ENCODE data around the gene TBX21.

TBX21 gene

DNA sequence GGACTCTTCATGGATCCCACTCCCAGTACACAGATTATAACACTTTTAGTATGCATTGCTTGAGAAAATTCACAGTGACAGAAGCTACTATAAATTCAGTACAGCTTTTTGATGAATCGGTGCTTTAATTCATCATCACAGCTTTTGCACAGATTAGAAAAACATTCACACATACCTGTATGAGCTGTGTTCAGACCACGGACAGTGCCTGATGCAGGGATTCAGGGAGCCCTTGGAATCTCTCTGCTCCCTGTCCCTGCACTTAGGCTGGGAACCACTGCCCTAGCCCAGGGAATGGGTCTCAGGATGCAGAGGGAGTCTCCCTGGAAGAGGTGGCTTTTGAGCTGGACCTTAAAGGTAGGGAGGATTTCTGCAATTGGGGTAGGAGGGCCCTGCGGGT lies 25.2 kb upstream of the TBX21 start:
- Histone ChIP-seq H4K20me1 (ENCODE audit: insufficient read depth, low read length) (no peaks in the 10 kb centered on the region), H3K27ac (ENCODE audit: low read length) (no peak overlapping the region), H3F3A (ENCODE audit: insufficient read depth, low read length) (no peaks in the 10 kb centered on the region), H2AFZ (ENCODE audit: low read length) (no peak overlapping the region), H3K4me3 (ENCODE audit: low read length) (no peak overlapping the region), H3K4me2 (ENCODE audit: low read depth, low read length) (no peak overlapping the region), H3K9ac (ENCODE audit: low read length) (no peak overlapping the region), H3K9me2 (replicated peaks; ENCODE audit: insufficient read depth, low read length) (no peaks in the 10 kb centered on the region), H3K4me1 (ENCODE audit: low read length) (peaks cover 15% of the 10 kb centered on the region), H3K9me3 (replicated peaks; ENCODE audit: insufficient read depth, low read length) (no peaks in the 10 kb centered on the region), H3K27me3 (replicated peaks; ENCODE audit: insufficient read depth, low read length) (peaks cover 31% of the 10 kb centered on the region), H3K36me3 (replicated peaks; ENCODE audit: insufficient read depth, low read length) (no peaks in the 10 kb centered on the region), H3K79me2 (ENCODE audit: low read length) (no peaks in the 10 kb centered on the region)
- DNase-seq, result no peak
- TF ChIP-seq EZH2 (optimal IDR thresholded peaks at IDR 0.05; ENCODE audit: low read depth, low read length) (no peak), EZH2phosphoT487 (IDR thresholded peaks at IDR 0.05; ENCODE audit: low read length) (no peak)
- TF ChIP-seq, protein P1, sequence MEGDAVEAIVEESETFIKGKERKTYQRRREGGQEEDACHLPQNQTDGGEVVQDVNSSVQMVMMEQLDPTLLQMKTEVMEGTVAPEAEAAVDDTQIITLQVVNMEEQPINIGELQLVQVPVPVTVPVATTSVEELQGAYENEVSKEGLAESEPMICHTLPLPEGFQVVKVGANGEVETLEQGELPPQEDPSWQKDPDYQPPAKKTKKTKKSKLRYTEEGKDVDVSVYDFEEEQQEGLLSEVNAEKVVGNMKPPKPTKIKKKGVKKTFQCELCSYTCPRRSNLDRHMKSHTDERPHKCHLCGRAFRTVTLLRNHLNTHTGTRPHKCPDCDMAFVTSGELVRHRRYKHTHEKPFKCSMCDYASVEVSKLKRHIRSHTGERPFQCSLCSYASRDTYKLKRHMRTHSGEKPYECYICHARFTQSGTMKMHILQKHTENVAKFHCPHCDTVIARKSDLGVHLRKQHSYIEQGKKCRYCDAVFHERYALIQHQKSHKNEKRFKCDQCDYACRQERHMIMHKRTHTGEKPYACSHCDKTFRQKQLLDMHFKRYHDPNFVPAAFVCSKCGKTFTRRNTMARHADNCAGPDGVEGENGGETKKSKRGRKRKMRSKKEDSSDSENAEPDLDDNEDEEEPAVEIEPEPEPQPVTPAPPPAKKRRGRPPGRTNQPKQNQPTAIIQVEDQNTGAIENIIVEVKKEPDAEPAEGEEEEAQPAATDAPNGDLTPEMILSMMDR (IDR thresholded peaks at IDR 0.05; ENCODE audit: low read length), result no peak

DNA sequence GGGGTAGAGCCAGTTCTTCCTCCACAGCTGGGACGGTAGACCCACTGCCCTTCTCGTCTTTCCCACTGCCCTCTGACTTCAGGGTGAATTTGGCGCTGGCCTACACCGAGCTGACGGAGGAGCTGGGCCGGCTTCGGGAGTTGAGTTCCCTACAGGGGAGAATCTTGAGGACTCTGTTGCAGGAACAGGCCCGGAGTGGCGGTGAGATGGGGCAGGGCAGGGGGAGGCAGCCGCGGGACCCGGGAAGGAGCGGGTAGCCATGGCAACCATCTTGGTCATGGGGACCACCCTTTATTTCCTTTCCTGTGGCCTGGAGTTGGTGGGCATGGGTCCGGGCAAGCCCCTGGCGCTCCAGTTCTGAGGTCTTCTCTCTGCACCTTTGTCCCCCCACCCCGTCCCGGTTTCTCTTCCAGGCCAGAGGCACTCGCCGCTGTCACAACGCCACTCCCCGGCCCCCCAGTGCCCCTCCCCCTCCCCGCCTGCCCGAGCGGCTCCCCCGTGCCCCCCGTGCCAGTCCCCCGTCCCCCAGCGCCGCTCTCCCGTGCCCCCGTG lies 24.6 kb upstream of the TBX21 start:
- Histone ChIP-seq H3K9ac (ENCODE audit: low read length) (no peak overlapping the region), H3K4me2 (ENCODE audit: low read depth, low read length) (no peak overlapping the region), H3K27ac (ENCODE audit: low read length) (no peak overlapping the region), H3K36me3 (replicated peaks; ENCODE audit: insufficient read depth, low read length) (no peaks in the 10 kb centered on the region), H3K79me2 (ENCODE audit: low read length) (no peaks in the 10 kb centered on the region), H3K9me3 (replicated peaks; ENCODE audit: insufficient read depth, low read length) (no peaks in the 10 kb centered on the region), H3K9me2 (replicated peaks; ENCODE audit: insufficient read depth, low read length) (no peaks in the 10 kb centered on the region), H4K20me1 (ENCODE audit: insufficient read depth, low read length) (no peaks in the 10 kb centered on the region), H3K4me1 (ENCODE audit: low read length) (peaks cover 15% of the 10 kb centered on the region), H3K4me3 (ENCODE audit: low read length) (no peak overlapping the region), H3F3A (ENCODE audit: insufficient read depth, low read length) (no peaks in the 10 kb centered on the region), H3K27me3 (replicated peaks; ENCODE audit: insufficient read depth, low read length) (peaks cover 32% of the 10 kb centered on the region), H2AFZ (ENCODE audit: low read length) (no peak overlapping the region)
- DNase-seq, result no peak
- TF ChIP-seq EZH2 (optimal IDR thresholded peaks at IDR 0.05; ENCODE audit: low read depth, low read length), result no peak
- TF ChIP-seq, protein P1 (IDR thresholded peaks at IDR 0.05; ENCODE audit: low read length), result no peak
- TF ChIP-seq EZH2phosphoT487 (IDR thresholded peaks at IDR 0.05; ENCODE audit: low read length), result no peak

DNA sequence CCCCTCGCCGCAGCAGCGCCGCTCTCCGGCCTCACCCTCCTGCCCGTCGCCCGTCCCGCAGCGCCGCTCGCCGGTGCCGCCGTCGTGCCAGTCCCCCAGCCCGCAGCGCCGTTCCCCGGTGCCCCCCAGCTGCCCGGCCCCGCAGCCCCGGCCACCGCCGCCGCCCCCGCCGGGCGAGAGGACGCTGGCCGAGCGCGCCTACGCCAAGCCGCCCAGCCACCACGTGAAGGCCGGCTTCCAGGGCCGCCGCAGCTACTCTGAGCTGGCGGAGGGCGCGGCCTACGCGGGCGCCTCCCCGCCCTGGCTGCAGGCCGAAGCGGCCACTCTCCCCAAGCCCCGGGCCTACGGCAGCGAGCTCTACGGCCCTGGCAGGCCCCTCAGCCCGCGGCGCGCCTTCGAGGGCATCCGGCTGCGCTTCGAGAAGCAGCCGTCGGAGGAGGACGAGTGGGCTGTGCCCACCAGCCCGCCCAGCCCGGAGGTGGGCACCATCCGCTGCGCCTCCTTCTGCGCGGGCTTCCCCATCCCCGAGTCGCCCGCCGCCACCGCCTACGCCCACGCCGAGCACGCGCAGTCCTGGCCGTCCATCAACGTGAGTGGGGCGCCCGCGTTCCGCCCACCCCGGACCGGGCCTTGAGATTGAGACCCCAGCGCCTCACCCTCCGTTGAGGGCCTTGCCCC lies 24.0 kb upstream of the TBX21 start:
- H3K36me3 ChIP-seq (replicated peaks; ENCODE audit: insufficient read depth, low read length), result no peaks in the 10 kb centered on the region
- H3K9me3 ChIP-seq (replicated peaks; ENCODE audit: insufficient read depth, low read length), result no peaks in the 10 kb centered on the region
- H3K9ac ChIP-seq (ENCODE audit: low read length), result no peak overlapping the region
- TF ChIP-seq EZH2phosphoT487 (IDR thresholded peaks at IDR 0.05; ENCODE audit: low read length) (no peak), EZH2 (optimal IDR thresholded peaks at IDR 0.05; ENCODE audit: low read depth, low read length) (no peak)
- TF ChIP-seq, protein P1 (IDR thresholded peaks at IDR 0.05; ENCODE audit: low read length), result no peak
- H3K27me3 ChIP-seq (replicated peaks; ENCODE audit: insufficient read depth, low read length), result peaks cover 33% of the 10 kb centered on the region
- no peaks in the 10 kb centered on the region for H3F3A ChIP-seq (ENCODE audit: insufficient read depth, low read length)
- DNase-seq, result no peak
- H3K4me2 ChIP-seq (ENCODE audit: low read depth, low read length), result no peak overlapping the region
- H3K27ac ChIP-seq (ENCODE audit: low read length), result no peak overlapping the region
- no peak overlapping the region for H2AFZ ChIP-seq (ENCODE audit: low read length)
- no peaks in the 10 kb centered on the region for H3K79me2 ChIP-seq (ENCODE audit: low read length)
- H3K4me1 ChIP-seq (ENCODE audit: low read length), result peaks cover 15% of the 10 kb centered on the region
- no peaks in the 10 kb centered on the region for H4K20me1 ChIP-seq (ENCODE audit: insufficient read depth, low read length)
- H3K4me3 ChIP-seq (ENCODE audit: low read length), result no peak overlapping the region
- no peaks in the 10 kb centered on the region for H3K9me2 ChIP-seq (replicated peaks; ENCODE audit: insufficient read depth, low read length)
